GM23338 (cell line): Measurements from ENCODE around the gene ROR1. TPM values are rescaled to one million over a fixed set of nuclear protein-coding genes. Genes with fewer than 3 reads are reported as not detected.

ENCODE experiments used
- ATAC-seq: fragments of 200-7000 bp; cut with Tn5 transposase; 3 replicates; pipeline ENCODE4 v1.9.1; 2020
- DNase-seq: peaks from one replicate; pipeline ENCODE4 v3.0.0-alpha.2; 2015; ENCODE audit warnings: low spot score
- H2AFZ ChIP-seq: fragments of 200-600 bp; sonication (generic); 2 replicates; pipeline ENCODE4 v1.8.0; 2016; ENCODE audit warnings: antibody characterized with exemption, mild to moderate bottlenecking, moderate library complexity
- H3F3A ChIP-seq: fragments of 200-600 bp; sonication (generic); replicated peaks from 2 replicates; pipeline ENCODE4 v1.8.0; 2017; ENCODE audit warnings: antibody characterized with exemption, mixed run types, low read depth
- H3K27ac ChIP-seq: fragments of 200-600 bp; sonication (generic); 2 replicates; pipeline ENCODE4 v1.6.1; 2016; ENCODE audit warnings: low read depth
- H3K27me3 ChIP-seq: fragments of 200-600 bp; sonication (generic); 2 replicates; pipeline ENCODE4 v1.8.0; 2016; ENCODE audit warnings: mild to moderate bottlenecking, mixed run types, moderate library complexity; ENCODE audit not compliant: insufficient read depth
- H3K36me3 ChIP-seq: fragments of 200-600 bp; sonication (generic); 2 replicates; pipeline ENCODE4 v1.8.0; 2016; ENCODE audit warnings: mild to moderate bottlenecking; ENCODE audit not compliant: insufficient read depth
- H3K4me1 ChIP-seq: fragments of 200-600 bp; sonication (generic); 2 replicates; pipeline ENCODE4 v1.8.0; 2016; ENCODE audit warnings: mild to moderate bottlenecking, moderate library complexity; ENCODE audit not compliant: insufficient read depth
- H3K4me2 ChIP-seq: fragments of 200-600 bp; sonication (generic); 2 replicates; pipeline ENCODE4 v1.7.1; 2017; ENCODE audit warnings: mixed run types
- H3K4me3 ChIP-seq: fragments of 200-600 bp; sonication (generic); 2 replicates; pipeline ENCODE4 v1.6.1; 2016; ENCODE audit warnings: mixed run types
- H3K79me2 ChIP-seq: fragments of 200-600 bp; sonication (generic); replicated peaks from 2 replicates; pipeline ENCODE4 v1.8.0; 2017; ENCODE audit warnings: mild to moderate bottlenecking; ENCODE audit not compliant: insufficient read depth
- H3K9me2 ChIP-seq: fragments of 200-600 bp; sonication (generic); 2 replicates; pipeline ENCODE4 v1.8.0; 2017; ENCODE audit not compliant: insufficient read depth
- H4K20me1 ChIP-seq: fragments of 200-600 bp; sonication (generic); replicated peaks from 2 replicates; pipeline ENCODE4 v1.8.0; 2017; ENCODE audit warnings: mild to moderate bottlenecking; ENCODE audit not compliant: insufficient read depth
- H3K27ac Mint-ChIP-seq: 2 replicates; pipeline ENCODE4 v1.8.0; 2020; ENCODE audit warnings: inconsistent platforms, mild to moderate bottlenecking, moderate library complexity, mixed read lengths
- H3K27me3 Mint-ChIP-seq: 3 replicates; pipeline ENCODE4 v1.8.0; 2022; ENCODE audit warnings: low read depth, mild to moderate bottlenecking, moderate library complexity, mixed read lengths, inconsistent platforms; ENCODE audit not compliant: insufficient read depth, poor library complexity
- H3K36me3 Mint-ChIP-seq: 3 replicates; pipeline ENCODE4 v1.8.0; 2021; ENCODE audit warnings: low read depth, mild to moderate bottlenecking, inconsistent platforms, moderate library complexity, mixed read lengths
- H3K4me1 Mint-ChIP-seq: 3 replicates; pipeline ENCODE4 v1.8.0; 2020; ENCODE audit warnings: mild to moderate bottlenecking, inconsistent platforms, mixed read lengths
- H3K4me3 Mint-ChIP-seq: 3 replicates; pipeline ENCODE4 v1.8.0; 2021; ENCODE audit warnings: moderate library complexity, mild to moderate bottlenecking, inconsistent platforms, mixed read lengths
- H3K9me3 Mint-ChIP-seq: 3 replicates; pipeline ENCODE4 v1.8.0; 2020; ENCODE audit warnings: moderate library complexity, mild to moderate bottlenecking, inconsistent platforms, mixed read lengths
- CREB1 ChIP-seq: fragments of 250-450 bp; sonication (Bioruptor Pico); IDR thresholded peaks from 2 replicates; pipeline ENCODE4 v1.5.0; 2020; ENCODE audit warnings: low read depth, mild to moderate bottlenecking, moderate library complexity
- EZH2 ChIP-seq: fragments of 200-600 bp; sonication (generic); IDR thresholded peaks from one replicate; pipeline ENCODE4 v1.8.0; 2017; ENCODE audit warnings: antibody characterized with exemption, mild to moderate bottlenecking, low read depth; ENCODE audit not compliant: unreplicated experiment
- EZH2phosphoT487 ChIP-seq: fragments of 200-600 bp; sonication (generic); IDR thresholded peaks from one replicate; pipeline ENCODE4 v1.8.1; 2018; ENCODE audit warnings: antibody characterized with exemption; ENCODE audit not compliant: unreplicated experiment
- JUNB ChIP-seq: IDR thresholded peaks from one replicate; pipeline ENCODE4 v1.6.1; 2016; ENCODE audit warnings: antibody characterized with exemption; ENCODE audit not compliant: unreplicated experiment
- NANOG ChIP-seq: IDR thresholded peaks from 2 replicates; pipeline ENCODE4 v1.6.1; 2016; ENCODE audit warnings: antibody characterized with exemption, borderline replicate concordance
- POLR2AphosphoS5 ChIP-seq: IDR thresholded peaks from 2 replicates; pipeline ENCODE4 v1.6.1; 2016; ENCODE audit warnings: antibody characterized with exemption, low read depth
- STAT1 ChIP-seq: IDR thresholded peaks from one replicate; pipeline ENCODE4 v1.6.1; 2016; ENCODE audit warnings: antibody characterized with exemption; ENCODE audit not compliant: unreplicated experiment
- ZNF114 ChIP-seq: fragments of 250-450 bp; sonication (Bioruptor Pico); IDR thresholded peaks from 2 replicates; pipeline ENCODE4 v1.5.0; 2020; ENCODE audit warnings: mild to moderate bottlenecking, moderate library complexity
- ZNF331 ChIP-seq: fragments of 250-450 bp; sonication (Bioruptor Pico); IDR thresholded peaks from 2 replicates; pipeline ENCODE4 v1.5.0; 2020; ENCODE audit warnings: low read depth, mild to moderate bottlenecking, moderate library complexity
- polyA plus RNA-seq: library from polyadenylated mRNA; unstranded; fragments of >200 nt; fragmentation: Nextera tagmentation; extraction: Ambion mirVana; gene quantifications from 2 replicates; pipeline ENCODE4 v1.2.1, GENCODE V29; 2016
- total RNA-seq: library from RNA; depleted of rRNA; stranded (reverse); fragments of >200 nt; shearing (Covaris generic); gene quantifications from 2 replicates; pipeline ENCODE4 v1.2.3, GENCODE V29; 2014
- TF ChIP-seq, protein P1 (sequence below): IDR thresholded peaks from one replicate; pipeline ENCODE4 v1.6.1; 2018; ENCODE audit warnings: antibody characterized with exemption; ENCODE audit not compliant: unreplicated experiment
- TF ChIP-seq, protein P2 (sequence below): IDR thresholded peaks from 2 replicates; pipeline ENCODE4 v1.6.1; 2016; ENCODE audit warnings: antibody characterized with exemption
- TF ChIP-seq, protein P3 (sequence below), 2 experiments: fragments of 200-600 bp in 1 of 2; sonication (generic) in 1 of 2; conservative IDR thresholded peaks; 2 replicates each; pipeline versions ENCODE4 v1.5.1 to v1.6.1; 2016 to 2017; ENCODE audit warnings: antibody characterized with exemption in 2 of 2, low read depth in 2 of 2, mild to moderate bottlenecking in 2 of 2, moderate library complexity in 1 of 2
- TF ChIP-seq, protein P4 (sequence below): fragments of 250-450 bp; sonication (Bioruptor Pico); IDR thresholded peaks from 2 replicates; pipeline ENCODE4 v1.5.0; 2020; ENCODE audit warnings: mild to moderate bottlenecking, moderate library complexity

Gene ROR1
- total and polyA plus RNA-seq, 2 experiments from 2014 or later: 59.7 to 96.0 TPM

GRCh38 chr1:63928186-63929105 lies 154.6 kb downstream of the ROR1 start:
- DNase-seq (no peak), ATAC-seq (peak; percentile 70)
- H4K20me1 ChIP-seq: peaks cover 46% of the 10 kb centered on the region
- no peak overlapping the region; the same call in 1 of the 2 replicates for H3K27ac ChIP-seq
- Mint-ChIP-seq H3K27me3 (peaks cover 6% of the 10 kb centered on the region), H3K36me3 (peaks cover 4% of the 10 kb centered on the region; the same call in 2 of the 3 replicates), H3K27ac (no peak overlapping the region), H3K4me3 (no peak overlapping the region), H3K4me1 (peaks cover 42% of the 10 kb centered on the region), H3K9me3 (peaks cover 4% of the 10 kb centered on the region; the same call in 2 of the 3 replicates)
- no peak for TF ChIP-seq ZNF114 (CRISPR knock-in tag)
- TF ChIP-seq, protein P1, sequence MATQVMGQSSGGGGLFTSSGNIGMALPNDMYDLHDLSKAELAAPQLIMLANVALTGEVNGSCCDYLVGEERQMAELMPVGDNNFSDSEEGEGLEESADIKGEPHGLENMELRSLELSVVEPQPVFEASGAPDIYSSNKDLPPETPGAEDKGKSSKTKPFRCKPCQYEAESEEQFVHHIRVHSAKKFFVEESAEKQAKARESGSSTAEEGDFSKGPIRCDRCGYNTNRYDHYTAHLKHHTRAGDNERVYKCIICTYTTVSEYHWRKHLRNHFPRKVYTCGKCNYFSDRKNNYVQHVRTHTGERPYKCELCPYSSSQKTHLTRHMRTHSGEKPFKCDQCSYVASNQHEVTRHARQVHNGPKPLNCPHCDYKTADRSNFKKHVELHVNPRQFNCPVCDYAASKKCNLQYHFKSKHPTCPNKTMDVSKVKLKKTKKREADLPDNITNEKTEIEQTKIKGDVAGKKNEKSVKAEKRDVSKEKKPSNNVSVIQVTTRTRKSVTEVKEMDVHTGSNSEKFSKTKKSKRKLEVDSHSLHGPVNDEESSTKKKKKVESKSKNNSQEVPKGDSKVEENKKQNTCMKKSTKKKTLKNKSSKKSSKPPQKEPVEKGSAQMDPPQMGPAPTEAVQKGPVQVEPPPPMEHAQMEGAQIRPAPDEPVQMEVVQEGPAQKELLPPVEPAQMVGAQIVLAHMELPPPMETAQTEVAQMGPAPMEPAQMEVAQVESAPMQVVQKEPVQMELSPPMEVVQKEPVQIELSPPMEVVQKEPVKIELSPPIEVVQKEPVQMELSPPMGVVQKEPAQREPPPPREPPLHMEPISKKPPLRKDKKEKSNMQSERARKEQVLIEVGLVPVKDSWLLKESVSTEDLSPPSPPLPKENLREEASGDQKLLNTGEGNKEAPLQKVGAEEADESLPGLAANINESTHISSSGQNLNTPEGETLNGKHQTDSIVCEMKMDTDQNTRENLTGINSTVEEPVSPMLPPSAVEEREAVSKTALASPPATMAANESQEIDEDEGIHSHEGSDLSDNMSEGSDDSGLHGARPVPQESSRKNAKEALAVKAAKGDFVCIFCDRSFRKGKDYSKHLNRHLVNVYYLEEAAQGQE: no peak
- TF ChIP-seq ZNF331 (CRISPR knock-in tag): no peak
- TF ChIP-seq POLR2AphosphoS5: no peak
- TF ChIP-seq STAT1: no peak
- no peak for TF ChIP-seq EZH2phosphoT487
- TF ChIP-seq CREB1 (CRISPR knock-in tag): no peak
- TF ChIP-seq JUNB: no peak
- TF ChIP-seq, protein P2, sequence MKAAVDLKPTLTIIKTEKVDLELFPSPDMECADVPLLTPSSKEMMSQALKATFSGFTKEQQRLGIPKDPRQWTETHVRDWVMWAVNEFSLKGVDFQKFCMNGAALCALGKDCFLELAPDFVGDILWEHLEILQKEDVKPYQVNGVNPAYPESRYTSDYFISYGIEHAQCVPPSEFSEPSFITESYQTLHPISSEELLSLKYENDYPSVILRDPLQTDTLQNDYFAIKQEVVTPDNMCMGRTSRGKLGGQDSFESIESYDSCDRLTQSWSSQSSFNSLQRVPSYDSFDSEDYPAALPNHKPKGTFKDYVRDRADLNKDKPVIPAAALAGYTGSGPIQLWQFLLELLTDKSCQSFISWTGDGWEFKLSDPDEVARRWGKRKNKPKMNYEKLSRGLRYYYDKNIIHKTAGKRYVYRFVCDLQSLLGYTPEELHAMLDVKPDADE: no peak
- TF ChIP-seq, protein P3, sequence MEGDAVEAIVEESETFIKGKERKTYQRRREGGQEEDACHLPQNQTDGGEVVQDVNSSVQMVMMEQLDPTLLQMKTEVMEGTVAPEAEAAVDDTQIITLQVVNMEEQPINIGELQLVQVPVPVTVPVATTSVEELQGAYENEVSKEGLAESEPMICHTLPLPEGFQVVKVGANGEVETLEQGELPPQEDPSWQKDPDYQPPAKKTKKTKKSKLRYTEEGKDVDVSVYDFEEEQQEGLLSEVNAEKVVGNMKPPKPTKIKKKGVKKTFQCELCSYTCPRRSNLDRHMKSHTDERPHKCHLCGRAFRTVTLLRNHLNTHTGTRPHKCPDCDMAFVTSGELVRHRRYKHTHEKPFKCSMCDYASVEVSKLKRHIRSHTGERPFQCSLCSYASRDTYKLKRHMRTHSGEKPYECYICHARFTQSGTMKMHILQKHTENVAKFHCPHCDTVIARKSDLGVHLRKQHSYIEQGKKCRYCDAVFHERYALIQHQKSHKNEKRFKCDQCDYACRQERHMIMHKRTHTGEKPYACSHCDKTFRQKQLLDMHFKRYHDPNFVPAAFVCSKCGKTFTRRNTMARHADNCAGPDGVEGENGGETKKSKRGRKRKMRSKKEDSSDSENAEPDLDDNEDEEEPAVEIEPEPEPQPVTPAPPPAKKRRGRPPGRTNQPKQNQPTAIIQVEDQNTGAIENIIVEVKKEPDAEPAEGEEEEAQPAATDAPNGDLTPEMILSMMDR (conservative IDR thresholded peaks at IDR 0.05; ENCODE audit: low read depth in 2 of 2): no peak
- TF ChIP-seq EZH2: no peak
- TF ChIP-seq, protein P4, sequence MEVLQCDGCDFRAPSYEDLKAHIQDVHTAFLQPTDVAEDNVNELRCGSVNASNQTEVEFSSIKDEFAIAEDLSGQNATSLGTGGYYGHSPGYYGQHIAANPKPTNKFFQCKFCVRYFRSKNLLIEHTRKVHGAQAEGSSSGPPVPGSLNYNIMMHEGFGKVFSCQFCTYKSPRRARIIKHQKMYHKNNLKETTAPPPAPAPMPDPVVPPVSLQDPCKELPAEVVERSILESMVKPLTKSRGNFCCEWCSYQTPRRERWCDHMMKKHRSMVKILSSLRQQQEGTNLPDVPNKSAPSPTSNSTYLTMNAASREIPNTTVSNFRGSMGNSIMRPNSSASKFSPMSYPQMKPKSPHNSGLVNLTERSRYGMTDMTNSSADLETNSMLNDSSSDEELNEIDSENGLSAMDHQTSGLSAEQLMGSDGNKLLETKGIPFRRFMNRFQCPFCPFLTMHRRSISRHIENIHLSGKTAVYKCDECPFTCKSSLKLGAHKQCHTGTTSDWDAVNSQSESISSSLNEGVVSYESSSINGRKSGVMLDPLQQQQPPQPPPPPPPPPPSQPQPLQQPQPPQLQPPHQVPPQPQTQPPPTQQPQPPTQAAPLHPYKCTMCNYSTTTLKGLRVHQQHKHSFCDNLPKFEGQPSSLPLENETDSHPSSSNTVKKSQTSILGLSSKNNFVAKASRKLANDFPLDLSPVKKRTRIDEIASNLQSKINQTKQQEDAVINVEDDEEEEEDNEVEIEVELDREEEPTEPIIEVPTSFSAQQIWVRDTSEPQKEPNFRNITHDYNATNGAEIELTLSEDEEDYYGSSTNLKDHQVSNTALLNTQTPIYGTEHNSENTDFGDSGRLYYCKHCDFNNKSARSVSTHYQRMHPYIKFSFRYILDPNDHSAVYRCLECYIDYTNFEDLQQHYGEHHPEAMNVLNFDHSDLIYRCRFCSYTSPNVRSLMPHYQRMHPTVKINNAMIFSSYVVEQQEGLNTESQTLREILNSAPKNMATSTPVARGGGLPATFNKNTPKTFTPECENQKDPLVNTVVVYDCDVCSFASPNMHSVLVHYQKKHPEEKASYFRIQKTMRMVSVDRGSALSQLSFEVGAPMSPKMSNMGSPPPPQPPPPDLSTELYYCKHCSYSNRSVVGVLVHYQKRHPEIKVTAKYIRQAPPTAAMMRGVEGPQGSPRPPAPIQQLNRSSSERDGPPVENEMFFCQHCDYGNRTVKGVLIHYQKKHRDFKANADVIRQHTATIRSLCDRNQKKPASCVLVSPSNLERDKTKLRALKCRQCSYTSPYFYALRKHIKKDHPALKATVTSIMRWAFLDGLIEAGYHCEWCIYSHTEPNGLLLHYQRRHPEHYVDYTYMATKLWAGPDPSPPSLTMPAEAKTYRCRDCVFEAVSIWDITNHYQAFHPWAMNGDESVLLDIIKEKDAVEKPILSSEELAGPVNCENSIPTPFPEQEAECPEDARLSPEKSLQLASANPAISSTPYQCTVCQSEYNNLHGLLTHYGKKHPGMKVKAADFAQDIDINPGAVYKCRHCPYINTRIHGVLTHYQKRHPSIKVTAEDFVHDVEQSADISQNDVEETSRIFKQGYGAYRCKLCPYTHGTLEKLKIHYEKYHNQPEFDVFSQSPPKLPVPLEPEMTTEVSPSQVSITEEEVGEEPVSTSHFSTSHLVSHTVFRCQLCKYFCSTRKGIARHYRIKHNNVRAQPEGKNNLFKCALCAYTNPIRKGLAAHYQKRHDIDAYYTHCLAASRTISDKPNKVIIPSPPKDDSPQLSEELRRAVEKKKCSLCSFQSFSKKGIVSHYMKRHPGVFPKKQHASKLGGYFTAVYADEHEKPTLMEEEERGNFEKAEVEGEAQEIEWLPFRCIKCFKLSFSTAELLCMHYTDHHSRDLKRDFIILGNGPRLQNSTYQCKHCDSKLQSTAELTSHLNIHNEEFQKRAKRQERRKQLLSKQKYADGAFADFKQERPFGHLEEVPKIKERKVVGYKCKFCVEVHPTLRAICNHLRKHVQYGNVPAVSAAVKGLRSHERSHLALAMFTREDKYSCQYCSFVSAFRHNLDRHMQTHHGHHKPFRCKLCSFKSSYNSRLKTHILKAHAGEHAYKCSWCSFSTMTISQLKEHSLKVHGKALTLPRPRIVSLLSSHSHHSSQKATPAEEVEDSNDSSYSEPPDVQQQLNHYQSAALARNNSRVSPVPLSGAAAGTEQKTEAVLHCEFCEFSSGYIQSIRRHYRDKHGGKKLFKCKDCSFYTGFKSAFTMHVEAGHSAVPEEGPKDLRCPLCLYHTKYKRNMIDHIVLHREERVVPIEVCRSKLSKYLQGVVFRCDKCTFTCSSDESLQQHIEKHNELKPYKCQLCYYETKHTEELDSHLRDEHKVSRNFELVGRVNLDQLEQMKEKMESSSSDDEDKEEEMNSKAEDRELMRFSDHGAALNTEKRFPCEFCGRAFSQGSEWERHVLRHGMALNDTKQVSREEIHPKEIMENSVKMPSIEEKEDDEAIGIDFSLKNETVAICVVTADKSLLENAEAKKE (CRISPR knock-in tag): no peak
- no peak for TF ChIP-seq NANOG
- no peaks in the 10 kb centered on the region for H3K36me3 ChIP-seq
- H2AFZ ChIP-seq: no peak overlapping the region
- H3K4me2 ChIP-seq: no peak overlapping the region
- H3K4me3 ChIP-seq: no peak overlapping the region
- no peaks in the 10 kb centered on the region for H3K27me3 ChIP-seq
- H3K9me2 ChIP-seq: no peaks in the 10 kb centered on the region
- H3K79me2 ChIP-seq: peaks cover 89% of the 10 kb centered on the region
- peaks cover 28% of the 10 kb centered on the region for H3K4me1 ChIP-seq
- no peaks in the 10 kb centered on the region for H3F3A ChIP-seq
